GM18867 (cell line): ENCODE measurements around the gene KIT.
"Not testable (repeated sequence)": the region's sequence is repeated elsewhere in the genome, so short reads cannot be mapped to it uniquely, and the experiment has no call there.

ENCODE experiments used
- ATAC-seq: cut with Tn5 transposase; IDR thresholded peaks from one replicate; pipeline ENCODE4 v1.9.1; 2021; ENCODE audit warnings: mild to moderate bottlenecking, moderate library complexity; ENCODE audit not compliant: unreplicated experiment

Gene KIT

DNA sequence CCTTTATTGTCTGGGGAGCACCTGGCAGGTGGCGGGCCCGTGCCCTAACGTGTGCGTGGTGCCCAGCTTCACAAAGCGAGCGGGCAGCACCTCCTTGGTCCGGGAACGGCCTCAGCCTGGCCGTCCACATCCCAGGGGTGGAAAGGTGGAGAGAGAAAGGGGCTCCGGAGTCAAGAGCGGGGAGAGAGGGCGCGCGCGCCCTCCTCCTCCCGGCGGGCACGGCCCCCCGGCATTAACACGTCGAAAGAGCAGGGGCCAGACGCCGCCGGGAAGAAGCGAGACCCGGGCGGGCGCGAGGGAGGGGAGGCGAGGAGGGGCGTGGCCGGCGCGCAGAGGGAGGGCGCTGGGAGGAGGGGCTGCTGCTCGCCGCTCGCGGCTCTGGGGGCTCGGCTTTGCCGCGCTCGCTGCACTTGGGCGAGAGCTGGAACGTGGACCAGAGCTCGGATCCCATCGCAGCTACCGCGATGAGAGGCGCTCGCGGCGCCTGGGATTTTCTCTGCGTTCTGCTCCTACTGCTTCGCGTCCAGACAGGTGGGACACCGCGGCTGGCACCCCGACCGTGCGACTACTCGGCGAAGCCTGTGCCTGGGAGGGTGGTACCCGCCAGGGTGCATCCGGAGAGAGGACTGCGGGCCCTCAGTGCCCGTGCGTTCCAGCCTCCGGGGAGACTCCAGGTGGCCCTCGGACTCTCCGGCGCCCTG lies at the start of gene KIT:
TSS of gene KIT (plus strand) at position 407 of the 701 bp plus-strand sequence. CDS start at position 465, 58 bp downstream.
- no peak for ATAC-seq

DNA sequence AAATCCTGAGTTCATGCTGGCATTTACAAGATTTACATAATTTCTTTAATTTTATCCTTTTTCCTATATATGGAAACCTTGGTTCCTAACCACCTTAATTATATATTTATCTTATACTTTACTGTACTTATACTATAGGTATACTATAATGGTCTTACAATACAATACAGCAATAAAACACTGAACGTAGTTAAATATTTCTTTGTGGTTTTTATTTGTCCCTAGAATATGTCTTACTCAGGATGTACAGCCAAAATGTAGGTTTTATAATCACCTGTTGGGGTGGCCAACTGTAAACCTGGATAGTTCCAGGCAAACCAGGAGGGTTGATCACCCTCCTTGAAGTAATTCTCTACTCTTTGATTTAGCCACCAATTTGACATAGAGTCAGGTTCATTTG lies 48.4 kb upstream of the KIT start:
- ATAC-seq = no peak

DNA sequence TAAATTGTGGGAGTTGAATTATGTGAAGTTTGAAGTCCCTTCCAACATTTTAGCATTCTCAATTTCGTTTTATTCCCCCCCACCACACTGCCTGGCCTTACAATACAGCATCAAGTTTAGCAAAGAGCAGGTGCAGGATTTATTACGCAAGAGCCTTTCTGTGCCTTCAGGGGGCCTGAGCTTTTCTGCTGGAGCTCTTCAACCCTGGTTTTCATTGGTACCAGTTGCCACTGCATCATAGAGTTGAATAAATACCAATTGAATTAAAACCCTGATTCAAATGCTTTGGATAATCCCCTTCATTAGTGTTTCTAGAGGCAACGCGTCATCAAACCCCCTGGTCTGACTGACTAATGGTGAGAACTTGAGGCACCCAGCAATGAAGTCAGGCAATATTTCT lies 43.6 kb upstream of the KIT start:
- no peak for ATAC-seq

DNA sequence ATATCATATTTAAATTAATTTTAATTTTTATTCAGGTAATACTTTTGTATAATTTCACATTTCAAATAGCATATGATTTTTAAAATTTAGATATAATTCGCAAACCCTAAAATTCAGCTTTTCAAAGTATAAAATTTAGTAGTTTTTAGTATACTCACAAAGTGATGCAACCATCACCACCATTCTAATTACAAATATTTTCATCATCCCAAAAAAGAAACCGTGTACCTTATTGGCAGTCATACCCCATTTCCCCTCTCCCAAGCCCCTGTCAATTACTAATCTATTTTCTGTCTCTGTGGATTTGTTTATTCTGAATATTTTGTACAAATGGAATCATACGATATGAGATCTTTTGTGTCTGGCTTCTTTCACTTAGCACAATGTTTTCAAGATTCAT lies 37.0 kb upstream of the KIT start:
- ATAC-seq = no peak

DNA sequence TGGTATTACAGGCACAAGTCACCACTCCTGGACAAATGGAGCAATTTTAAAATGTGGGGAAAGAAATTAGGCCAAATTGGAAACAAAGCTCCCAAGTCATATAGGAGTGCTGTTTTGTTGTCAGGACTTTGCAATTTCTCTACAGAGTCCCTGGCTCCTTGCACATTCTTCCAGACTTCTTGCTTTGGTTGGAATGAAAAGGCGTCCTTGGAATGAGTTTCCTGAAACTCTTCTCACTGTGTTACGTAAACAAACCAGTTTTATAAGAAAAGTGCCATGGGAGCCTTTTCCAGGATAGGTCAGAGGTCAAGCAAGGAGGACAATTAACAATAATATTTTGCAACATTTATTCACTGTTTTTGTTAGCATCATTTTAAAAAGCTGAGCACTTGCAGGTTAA lies 32.4 kb upstream of the KIT start:
- no peak for ATAC-seq

DNA sequence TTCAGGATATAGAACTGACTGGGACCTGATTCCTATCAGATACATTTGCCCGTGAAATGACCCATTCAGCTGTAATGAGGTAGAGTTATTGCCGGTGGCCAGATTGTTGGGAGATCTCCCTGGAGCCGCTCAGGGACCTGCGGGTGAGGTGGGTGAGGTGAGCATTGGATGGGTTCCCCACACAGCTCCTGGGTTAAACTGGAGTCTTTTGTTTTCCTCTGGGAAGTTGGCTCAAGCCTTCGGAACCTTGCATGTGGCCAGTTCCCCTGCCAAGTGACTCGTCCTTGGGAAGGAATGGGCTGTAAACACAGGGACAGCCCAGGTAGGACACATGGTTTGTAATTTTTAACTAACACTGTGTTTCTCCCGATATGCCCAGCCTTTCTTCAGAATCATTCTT lies 31.6 kb upstream of the KIT start:
- ATAC-seq = no peak

DNA sequence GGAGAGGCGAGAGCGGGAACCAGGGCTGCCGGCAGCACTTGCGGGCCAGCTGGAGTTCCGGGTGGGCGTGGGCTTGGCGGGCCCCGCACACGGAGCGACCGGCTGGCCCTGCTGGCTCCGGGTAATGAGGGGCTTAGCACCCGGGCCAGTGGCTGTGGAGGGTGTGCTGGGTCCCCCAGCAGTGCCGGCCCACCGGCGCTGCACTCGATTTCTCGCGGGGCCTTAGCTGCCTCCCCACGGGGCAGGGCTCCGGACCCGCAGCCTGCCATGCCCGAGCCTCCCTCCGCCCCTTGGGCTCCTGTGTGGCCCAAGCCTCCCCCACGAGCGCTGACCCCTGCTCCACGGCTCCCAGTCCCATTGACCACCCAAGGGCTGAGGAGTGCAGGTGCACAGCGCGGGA lies 25.2 kb upstream of the KIT start:
- no peak for ATAC-seq

DNA sequence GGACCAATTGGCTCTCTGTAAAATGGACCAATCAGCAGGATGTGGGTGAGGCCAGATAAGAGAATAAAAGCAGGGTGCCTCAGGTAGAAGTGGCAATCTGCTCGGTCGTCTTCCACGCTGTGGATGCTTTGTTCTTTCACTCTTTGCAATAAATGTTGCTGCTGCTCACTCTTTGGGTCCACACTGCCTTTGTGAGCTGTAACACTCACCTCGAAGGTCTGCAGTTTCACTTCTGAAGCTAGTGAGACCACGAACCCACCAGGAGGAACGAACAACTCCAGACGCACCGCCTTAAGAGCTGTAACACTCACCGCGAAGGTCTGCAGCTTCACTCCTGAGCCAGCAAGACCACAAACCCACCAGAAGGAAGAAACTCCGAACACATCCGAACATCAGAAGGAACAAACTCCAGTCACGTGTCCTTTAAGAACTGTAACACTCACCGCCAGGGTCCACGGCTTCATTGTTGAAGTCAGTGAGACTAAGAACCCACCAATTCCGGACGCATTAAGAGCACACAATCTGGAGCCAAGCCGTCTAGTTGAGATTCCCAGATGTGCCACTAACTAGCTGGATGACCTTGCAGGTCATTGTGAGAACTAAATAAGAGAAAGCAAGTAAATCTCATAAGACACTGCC lies 24.5 kb upstream of the KIT start:
- not testable (repeated sequence) for ATAC-seq

DNA sequence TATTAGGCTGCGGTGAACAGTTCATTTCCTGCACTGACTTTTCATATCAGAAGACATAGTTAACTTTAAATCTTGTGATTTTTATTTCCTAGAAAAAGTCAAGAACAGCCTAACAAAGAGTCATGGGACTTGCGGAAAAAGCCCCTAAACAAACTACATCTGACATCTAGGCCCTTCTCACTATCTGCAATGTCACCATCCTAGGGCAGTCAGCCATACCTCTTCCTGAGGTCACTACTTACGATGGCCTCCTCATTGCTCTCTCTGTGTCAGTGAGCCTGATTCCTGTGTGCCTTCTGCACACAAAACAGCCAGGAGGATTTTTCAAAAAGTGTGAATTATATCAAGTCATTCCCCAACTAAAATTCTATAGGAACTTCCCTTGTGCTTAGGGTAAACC lies 22.4 kb upstream of the KIT start:
- no peak for ATAC-seq

DNA sequence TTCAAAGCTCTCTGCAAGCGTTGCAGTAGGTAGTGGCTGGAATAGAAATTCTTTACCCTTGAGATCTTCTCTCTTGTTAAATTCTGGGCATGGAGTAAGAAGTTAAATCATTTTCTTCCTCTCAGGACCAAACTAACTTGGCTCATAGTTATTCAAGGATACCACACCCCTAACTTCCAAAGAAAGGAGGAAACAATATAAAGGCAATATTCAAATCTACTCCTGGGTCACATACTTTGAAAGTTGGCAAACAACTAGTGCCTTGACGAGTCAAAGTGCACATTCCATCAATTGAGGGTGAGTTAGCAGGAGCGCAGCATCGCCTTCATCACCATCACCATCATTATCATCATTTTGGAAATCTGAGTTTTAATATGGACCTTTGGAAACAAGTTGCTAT lies 20.4 kb upstream of the KIT start:
- no peak for ATAC-seq

DNA sequence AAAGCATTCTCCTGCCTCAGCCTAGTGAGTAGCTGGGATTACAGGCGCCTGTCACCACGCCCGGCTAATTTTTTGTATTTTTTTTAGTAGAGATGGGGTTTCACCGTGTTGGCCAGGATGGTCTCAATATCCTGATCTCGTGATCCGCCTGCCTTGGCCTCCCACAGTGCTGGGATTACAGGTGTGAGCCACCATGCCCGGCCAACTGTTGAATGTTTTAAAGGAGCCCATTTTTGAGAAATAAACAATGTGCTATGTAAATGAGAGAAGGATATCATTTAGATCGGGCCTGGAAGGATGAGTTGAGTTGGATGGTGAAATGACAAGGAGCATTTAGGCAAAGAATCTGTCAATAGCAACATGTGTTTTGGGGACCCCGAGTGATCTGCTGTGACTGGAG lies 16.7 kb upstream of the KIT start:
- not testable (repeated sequence) for ATAC-seq

DNA sequence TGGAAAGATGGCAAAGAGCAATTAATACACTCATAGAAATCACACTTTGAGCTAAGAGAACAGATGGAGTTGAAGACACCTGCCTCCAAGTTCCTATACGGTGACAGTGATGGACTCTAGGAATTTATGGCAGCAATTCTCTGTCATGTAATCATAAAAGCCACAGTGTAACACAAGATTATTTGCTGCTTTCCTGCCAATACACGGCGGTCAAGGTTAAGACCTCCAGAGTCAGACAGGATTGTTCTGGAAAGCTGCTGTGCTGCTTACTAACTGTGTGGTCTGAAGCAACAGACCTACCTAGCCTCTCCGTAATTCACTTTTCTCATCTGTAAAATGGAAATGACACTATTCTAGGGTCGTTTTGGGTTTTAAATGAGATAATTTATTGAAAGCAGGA lies 14.6 kb upstream of the KIT start:
- ATAC-seq = no peak

DNA sequence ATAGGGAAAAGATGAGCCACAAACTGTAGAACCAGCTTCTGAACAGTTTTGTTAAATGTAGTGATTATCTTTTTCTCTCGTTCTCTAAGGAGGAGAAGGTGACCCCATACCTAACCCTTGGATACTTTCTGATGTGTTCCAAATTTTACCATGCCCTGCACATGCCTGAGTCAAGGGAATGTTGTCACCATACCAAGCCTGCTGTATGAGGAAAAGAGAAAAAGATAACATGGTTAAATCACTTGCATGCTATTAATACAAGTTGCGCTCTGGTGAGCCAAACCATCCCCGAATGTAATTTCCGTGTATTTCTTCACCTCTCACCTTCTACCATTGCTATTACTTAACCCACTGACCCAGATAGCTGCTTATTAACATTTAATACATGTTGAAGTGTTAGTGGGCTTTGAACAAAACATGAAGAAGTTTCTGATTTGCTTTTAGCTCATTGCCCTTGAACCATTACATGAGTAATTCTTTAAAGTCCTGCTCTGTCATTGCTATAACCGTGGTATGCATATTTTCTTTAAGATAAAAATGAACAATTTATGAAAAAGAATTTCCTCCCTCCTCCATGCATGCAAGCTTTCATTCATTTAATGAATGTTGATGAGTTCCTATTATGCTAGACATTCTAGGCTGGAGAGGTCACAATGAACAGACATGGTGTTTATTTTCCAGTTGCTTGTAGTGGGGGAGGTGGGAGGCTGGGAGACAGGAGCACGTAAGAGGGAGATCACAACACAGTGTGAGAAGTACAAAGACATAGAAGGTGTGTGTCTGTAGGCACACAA lies 13.6 kb upstream of the KIT start:
- no peak for ATAC-seq

DNA sequence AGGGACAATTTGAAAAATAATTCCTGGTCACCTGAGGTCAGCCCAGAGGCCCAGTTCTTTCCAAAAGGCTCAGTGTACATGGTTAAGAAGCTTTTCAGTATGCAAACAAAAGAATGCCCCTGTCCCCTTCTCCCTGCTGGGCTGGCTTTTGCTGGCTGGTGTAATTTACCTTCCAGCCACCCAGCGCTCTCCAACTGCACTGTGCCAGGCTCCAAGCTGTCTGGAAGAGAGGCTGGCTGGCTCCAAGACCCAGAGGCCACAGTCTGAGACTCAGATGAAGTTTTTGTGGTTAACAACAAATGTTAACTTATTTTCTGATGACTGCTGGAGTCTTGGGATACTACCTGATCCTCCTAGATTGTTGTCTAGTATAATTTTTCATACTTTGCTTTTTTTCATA lies 11.9 kb upstream of the KIT start:
- ATAC-seq = no peak

DNA sequence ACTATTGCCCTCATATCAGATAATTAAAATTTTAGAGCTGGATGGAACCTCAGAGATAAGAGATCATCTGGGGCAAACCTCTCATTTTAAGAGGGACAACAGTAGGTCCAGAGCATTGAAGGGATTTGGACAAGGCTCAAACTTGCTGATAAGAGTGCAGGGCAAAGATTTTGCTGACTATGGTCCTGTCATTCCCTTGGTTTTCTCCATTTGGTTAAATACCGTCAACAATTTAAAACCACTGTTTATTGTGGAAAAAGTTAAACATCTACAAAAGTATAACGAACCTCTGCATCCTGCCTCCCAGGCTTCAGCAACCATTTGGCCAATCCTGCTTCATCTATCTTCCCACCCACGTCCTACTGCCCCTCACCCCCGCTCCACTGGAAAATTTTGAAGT lies 10.7 kb upstream of the KIT start:
- no peak for ATAC-seq

DNA sequence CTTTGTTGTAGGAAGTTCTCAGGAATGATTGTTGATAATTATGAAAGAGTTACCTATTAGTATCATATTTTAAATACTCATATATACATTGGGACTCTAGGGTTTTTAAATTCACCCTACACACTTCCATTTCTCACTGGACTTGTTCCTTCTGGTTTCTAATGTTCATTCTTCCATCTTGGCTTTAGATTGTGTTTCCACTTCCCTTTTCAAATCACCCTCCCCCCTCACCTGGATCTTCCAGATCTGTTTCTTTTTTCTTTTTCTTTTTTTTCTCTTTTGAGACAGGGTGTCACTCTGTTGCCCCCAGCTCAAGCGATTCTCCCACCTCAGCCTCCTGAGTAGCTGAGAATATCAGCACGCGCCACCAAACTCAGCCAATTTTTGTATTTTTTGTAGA lies 6.7 kb upstream of the KIT start:
- no peak for ATAC-seq

DNA sequence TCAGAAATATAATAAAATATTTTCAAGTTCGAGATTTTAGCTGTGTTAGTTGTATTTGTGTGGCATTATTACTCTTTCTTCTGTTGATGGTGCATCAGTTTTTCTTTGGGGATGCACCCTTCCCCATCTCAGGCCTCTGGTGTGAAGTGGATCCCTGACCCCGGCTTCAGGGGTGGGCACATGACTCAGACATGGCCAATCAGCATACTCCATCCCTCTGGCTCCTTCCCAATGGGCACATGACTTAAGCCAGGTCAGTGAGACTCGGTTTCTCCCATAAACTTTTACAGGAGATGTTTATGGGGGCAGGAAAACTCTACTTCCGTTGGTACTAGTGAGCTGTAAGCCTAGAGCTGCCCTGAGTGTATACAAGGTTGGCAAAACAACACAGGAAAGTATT lies 3.0 kb upstream of the KIT start:
- ATAC-seq = no peak

DNA sequence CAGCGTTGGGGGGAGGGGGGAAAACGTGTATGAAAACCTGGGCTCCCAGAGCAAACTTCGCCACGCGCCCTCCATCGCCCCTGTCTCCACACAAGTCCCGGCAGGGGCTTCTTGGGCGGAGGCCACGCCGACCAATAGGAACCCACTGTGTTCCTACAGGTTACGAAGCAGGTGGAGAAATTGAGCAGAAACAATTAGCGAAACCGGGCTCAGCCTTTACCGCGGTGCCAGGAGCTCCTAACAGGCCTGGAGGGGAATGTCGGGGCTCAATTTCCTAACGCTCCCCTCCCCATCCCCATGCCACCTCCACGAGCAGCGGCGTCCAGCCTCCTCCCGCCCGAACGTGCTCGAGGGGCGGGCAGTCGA lies 589 bp upstream of the KIT start:
- ATAC-seq = no peak

DNA sequence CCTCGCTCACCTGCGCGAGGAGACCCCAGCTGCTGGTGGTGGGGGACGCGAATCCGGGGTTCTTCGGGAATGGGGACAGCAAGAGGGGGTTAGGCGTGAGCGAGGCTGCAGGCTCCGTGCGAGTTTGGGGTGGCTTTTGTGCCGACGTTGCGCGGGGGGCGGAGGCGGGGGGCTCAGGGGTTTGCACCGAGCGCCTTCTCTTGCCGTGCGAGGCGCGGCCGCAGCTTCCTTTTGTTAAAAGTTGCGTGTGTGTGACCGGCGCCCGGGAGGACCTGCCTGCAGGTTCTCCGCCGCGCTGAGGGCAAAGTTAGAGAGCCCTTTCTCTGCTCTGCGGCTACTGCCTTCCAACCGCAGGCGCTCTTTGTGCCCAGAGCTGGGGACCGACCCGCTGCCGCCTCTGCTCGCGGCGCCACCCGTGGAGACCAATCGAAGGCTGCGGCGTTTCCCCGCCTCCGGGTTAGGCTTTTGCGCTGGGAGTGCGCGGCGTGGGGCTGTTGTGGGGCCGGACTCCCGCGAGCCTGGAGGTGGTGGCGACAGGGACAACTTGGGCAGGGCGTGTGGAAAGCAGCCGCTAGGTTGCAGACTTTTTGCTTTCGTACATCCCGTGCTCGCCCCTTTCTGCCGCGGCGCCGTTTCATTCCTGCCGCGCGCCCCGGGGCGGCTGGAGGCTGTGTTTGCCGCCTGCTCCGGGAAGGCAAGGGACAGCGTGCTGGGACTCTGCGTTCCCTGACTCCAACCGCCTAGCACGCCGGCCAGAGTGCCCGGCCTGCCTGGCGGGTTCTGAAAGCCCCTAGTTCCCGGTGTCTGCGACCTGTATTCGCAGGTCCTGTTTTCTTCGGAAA lies 716 bp downstream of the KIT start:
- peak; percentile 53 for ATAC-seq

DNA sequence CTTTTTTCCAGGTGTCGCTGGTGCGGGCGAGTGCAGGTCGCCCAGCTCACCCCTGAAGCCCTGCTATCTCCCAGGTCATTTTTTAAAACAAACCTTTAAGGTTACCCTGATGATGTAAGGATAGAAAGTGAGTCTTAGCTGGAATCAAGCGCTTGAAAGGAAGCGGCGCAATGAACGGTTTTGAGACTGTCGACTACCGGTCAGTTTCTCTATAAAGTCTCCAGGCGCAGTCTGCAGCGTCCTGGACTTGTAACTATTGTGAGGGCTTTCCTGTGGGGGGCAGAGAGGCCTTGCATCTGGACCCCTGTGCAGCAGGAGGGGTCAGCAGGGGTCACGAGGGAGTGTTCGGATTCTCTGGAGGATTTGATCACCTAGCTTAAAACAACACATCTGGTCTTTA lies 1.6 kb downstream of the KIT start:
- no peak for ATAC-seq
